ENCODE results near the gene SHD.

The SHD gene

DNA sequence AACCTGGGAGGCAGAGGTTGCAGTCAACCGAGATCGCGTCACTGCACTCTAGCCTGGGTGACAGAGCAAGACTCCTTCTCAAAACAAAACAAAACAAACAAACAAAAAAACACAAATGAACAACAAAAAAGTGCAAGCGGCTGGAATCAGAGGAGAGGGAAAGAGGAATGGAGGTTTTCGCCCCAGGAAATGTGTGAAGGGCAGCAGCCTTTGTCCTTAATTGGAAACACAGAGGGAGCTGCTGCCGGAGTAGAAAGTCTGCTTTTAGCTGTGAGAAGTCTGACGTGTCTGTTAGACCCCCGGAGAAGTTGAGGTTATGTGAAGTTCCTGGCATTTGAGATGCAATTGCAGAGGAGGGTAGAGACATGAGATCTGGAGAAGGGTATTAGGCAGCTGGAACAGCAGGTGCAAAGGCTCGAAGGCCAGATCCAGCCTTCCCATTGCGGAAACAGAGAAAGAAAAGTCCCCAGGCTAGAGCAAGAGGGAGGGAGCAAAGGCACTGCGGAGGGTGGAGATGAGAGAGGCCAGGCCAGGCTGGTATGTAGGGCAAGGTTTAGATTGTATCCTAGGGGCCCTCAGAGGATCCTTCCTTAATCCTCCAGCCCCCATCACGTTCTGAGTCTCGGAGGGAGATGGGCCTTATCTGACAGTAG is 22.6 kb downstream of the SHD start:
- DNase-seq: no peak

DNA sequence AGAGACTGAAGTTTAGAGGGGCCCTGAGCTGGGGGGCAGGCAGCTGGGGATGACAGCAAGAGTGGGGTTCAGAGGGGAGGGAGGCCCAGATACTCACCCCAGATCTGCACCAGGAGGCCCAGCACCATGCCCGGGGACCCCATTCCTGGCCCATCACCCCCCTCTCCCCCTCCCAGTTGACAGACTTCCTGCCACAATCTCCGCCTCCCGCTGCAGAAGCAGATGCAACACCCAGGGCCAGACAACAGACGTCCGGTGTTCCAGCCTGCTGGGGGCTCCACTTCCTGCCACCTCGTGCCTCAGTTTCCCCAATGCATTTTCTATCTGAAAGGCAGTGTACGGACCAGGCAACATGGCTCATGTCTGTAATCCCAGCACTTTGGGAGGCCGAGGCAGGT is 23.2 kb downstream of the SHD start, which contains the start of gene TMIGD2:
Gene TMIGD2 (minus strand): TSS at position 147 of the 398 bp plus-strand sequence. CDS start 4 bp downstream, at position 143.
- no peak for DNase-seq

DNA sequence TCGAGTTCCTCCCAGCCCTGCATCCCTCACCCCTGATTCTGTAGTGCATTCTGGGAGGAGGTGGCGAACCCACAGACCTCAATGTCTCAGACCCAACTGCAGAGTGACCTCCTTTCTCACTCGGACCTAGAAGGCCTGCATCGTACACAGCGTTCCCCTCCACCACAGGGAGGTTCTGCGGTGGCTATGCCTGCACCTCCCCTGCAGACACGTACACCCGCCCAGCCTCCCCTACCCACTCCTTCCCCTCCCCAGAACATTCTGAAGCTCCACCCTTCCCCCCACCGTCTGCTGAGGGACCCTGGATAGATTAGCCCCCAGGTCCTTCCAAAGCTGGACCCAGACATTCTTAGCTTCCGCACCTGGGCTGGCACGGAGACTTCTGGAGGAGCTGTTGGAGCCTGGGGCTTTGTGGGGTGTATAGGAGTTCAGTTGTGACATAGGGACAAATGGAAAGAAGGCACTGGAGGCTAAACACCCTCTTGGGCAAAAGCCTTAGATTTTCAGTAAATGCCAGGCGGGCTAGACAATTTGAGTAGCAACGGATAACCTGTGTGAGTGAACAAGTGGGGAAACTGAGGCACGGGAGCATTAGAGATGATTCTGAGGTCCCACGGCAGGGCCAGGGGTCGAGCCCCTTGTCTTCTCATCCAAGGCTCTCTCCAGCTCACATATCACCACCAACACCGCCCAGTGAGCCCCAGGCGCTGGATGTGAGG is 24.9 kb downstream of the SHD start:
- DNase-seq: no peak

DNA sequence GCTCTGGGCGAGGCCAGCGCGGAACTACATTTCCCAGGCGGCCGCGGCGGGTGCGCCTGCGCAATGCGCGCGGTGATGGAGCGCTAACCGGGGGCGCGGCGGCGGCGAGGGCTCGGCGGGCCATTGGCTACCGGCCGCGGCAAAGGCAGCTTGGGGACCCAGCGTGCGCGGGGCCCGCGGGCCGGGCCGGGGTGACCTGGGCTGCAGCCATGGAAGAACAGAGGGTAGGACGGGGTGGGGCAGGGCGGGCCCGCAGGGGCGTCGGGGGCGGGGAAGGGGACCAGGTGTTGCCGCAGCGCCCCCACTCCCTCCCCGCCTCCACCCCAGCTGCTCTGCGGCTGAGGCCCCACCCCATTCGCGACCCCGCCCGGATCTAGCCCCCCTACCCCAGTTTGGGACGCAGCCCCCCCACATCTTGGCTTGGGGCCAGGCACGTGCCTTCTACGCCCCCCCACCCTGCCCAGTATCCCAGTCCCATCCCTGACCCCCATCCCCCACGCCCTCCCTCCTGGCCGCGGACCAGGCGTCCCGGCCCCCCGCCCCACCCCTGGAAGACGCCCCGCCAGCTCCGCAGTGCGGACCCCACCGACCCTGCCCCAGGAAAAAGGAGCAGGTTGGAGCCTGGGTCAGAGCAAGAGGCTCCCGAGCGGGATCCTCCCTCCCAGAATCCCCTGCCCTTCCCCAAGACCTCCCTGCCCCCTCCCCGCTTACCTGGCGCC is 25.6 kb downstream of the SHD start, which contains the start of gene FSD1:
Gene FSD1 (plus strand): TSS at position 61 of the 719 bp plus-strand sequence. CDS start 149 bp downstream, at position 210.
- peak; percentile 70 to 86 (median 85) for DNase-seq

DNA sequence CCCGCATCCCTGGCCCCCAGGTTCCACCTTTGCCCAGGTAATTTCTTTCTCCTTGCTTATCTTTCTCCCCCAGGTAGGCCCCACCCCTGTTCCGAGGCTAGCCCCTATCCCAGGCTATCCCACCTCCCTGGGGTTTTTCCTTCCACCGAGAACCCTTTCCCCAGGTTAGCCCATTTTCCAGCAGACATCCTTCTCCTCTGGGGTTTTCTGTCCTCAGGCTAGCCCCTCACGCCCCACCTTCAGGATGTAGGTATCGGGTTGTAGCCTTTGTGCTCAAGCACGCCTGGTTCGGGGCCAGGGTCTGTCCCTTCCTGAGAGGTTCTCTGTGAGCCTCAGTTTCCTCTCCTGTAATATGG is 26.2 kb downstream of the SHD start:
- DNase-seq: no peak

DNA sequence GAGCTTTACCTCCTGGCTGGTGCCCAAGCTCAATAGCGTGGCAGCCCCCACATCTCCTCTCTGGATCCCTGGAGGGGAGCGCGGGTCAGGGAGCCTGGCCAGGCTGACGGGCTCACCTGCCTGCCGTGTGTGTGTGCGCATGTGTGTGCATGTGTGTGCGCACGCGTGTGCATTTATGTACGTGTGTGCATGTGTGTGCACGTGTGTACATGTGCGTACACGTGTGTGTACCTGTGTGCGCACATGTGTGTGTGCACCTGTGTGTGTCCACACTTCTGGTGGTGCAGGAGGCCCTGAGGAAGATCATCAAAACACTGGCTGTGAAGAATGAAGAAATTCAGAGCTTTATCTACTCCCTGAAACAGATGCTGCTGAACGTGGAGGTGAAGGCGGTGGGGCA is 26.6 kb downstream of the SHD start:
- no peak for DNase-seq

DNA sequence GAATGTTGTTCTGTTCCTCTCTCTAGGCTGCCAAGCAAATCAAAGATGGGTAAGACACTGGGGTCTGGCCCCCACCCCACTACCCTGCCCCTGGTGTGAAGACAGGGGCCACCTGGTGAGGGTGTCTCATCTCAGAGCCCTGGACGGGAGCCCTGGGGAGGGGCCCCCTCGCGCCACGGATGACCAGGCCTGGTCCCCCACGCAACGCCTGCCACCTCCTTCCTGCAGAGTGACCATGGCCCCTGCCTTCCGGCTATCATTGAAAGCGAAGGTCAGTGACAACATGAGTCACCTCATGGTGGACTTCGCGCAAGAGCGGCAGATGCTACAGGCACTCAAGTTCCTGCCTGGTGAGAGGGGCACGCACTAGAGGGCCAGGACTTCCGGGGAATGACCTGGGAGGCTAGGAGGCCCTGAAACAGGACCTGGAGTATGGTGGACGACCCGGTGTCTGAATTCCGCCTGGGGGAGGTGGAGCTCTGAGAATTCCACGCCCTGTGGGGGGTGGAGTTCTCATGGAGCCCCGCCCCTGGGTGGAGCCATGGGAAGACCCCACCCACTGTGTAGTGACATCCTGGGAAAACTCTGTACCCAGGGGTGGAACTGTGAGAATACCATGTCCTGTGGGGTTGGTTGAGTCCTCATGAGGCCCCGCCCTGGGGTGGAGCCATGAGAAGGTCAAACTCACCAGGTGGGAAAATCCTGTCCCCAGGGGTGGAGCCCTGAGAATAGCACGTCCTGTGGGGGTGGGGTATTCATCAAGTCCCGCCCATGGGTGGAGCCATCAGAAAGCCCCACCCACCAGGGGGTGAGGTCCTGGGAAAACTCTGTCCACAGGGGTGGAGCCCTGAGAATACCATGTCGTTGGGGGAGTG is 31.4 kb downstream of the SHD start:
- DNase-seq: peak in 2 of 3 experiments; percentile 9 to 26

DNA sequence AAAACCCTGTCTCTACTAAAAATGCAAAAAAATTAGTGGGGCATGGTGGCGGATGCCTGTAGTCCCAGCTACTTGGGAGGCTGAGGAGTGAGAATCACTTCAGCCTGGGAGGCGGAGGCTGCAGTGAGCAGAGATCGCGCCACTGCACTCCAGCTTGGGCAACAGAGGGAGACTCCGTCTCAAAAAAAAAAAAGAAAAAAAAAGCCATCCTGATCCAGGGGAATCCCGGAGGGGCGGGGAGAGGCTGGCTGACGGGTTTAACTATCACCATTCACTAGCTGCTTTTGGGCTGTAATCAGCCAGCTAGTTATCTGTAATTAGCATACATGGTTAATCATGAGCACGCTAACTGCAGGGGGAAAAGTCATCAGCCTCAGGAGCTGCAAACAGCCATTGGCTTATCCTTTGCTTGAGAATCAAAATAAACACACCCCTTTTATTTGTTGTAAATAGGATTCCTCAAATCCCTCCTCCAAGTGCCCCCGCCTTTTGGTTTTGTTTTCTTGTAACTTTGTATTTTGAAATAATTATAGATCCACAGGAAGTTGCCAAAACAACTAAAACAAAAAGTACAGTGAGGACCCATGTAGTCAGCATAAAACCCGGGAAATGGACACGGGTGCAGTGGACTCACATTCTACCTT is 34.9 kb downstream of the SHD start:
- DNase-seq: no peak

DNA sequence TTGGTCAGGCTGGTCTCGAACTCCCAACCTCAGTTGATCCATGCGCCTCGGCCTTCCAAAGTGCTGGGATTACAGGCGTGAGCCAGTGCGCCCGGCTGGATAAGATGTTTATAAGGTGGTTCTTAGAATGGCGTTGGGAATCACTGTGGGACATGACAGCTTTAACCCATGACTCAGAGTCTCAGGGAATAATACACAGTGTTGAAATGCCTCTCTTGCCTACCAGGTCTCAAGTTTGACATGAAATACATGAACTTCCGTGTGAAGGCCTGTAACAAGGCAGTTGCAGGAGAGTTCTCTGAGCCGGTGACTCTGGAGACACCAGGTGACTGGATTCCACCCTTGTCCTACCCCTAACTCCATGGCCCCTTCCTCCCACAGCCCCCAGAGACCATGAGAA is 37.9 kb downstream of the SHD start:
- DNase-seq: no peak

DNA sequence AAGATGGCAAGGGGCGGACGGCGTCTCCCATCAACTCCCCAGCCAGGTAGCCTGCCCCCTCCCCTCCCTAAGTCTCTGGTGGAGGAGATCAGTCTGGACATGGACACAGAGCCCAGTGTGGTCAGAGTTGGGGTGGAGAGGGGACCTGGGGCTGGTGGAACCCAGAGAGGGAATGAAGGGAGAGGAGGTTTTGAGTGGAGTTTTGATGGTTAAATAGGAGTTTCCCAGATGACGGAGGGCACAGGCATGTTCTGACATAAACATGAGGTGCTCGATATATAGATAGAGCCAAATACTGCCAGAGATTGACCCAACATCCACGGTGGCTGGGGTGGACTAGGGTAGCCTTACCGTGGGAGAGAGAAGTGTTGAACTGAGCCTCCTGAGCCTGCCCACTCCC is 39.4 kb downstream of the SHD start:
- DNase-seq: no peak

DNA sequence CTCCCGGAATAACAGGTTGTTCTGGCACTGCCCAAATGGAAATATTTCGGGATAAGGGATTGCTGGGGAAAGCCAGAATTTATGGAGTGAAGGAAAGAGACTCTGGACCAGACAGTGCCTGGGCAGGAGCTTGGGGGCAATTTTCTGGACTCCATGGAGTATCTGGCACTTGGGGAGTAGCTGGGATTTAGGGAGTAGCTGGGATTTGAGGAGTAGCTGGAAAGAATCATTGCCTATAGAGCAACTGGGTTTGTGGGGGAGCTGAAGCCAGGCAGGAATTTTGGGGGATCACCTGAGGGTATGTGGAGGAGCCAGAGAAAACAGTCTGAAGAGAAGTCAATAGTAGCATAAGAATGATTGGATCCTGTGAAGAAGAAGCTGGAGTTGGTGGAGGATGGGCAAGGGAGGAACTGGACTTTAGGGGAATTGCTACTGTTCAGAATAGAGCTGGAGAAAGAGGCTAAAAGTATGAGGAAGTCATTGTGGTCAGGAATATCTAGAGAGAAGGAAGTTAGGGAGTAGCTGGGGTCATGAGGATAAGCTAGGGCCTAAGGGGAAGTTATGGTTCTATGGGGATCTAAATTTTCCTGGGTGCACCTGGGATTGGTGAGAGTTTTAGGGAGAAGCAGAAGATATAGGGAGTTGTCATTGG is 40.1 kb downstream of the SHD start:
- no peak for DNase-seq

DNA sequence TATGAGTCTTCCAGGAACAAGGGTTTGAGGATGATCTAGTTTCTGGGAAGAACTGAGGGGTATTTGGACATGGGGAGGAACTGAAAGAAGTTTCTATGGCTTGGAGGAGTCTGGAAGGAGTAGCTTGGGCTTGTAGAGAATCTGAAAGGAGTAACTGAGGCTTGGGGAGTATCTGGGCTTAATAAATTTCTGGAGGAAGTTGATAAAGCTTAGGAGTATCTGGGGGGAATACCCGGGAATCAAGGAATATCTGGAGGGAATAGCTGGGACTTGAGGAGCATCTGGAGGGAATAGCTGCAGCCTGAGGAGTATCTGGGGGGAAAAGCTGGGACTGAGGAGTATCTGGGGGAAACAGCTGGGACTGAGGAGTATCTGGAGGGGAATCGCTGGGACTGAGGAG is 41.4 kb downstream of the SHD start:
- no peak for DNase-seq

DNA sequence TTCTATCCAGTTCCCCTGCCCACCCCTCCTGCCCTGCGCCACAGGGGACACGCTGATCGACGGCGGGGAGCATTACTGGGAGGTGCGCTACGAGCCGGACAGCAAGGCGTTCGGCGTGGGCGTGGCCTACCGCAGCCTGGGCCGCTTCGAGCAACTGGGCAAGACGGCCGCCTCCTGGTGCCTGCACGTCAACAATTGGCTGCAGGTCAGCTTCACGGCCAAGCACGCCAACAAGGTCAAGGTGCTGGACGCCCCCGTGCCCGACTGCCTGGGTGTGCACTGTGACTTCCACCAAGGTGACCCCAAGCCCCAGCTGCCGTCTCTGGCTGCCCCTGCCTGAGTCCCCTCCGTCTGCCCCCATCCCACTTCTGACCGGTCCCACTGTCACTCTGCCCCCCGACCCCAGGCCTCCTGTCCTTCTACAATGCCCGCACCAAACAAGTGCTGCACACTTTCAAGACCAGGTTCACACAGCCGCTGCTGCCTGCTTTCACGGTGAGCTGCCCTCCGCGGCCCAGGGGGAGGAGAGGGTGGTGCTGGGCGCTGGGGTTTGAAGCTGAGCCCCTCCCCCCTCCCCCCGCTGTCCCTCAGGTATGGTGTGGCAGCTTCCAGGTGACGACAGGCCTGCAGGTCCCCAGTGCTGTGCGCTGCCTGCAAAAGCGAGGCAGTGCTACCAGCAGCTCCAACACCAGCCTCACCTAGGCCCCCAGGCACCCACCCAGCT is 44.0 kb downstream of the SHD start:
- no peak for DNase-seq

DNA sequence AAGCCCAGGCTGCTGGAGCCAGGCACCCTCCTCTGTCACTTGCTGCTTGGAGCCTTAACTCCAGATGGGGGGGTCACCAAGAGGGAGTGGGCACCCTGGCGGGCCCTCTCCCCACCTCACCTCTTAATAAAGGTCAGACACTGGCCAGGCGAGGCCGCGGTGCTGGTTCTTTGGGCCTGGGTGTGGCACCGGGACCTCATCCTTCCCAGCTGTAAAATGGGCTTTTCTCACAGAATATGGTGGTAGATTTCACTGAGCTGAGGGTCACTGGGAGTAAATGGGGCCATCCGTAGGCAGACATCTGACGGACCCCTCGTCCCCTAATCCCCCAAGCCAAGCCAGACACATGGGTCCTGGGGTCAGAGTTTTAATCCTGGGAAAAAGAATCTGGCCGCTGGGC is 44.6 kb downstream of the SHD start:
- no peak for DNase-seq

DNA sequence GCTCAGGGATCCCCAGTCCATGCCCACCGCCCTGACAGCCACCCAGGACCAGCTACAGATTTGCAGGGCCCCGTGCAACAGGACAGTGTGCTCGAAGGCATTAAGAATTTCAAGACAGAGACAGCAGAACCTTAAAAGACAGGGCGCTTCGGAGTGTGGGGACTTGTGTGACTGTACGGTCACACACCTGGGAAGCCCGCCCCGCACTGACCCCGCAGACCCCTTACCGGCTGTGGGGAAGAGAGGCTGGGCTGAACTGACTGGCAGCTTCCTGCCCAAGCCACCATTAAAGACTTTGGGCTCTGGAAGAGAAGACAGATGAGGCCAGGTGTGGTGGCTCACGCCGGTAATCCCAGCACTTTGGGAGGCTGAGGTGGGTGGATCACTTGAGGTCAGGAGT is 45.2 kb downstream of the SHD start:
- no peak for DNase-seq

DNA sequence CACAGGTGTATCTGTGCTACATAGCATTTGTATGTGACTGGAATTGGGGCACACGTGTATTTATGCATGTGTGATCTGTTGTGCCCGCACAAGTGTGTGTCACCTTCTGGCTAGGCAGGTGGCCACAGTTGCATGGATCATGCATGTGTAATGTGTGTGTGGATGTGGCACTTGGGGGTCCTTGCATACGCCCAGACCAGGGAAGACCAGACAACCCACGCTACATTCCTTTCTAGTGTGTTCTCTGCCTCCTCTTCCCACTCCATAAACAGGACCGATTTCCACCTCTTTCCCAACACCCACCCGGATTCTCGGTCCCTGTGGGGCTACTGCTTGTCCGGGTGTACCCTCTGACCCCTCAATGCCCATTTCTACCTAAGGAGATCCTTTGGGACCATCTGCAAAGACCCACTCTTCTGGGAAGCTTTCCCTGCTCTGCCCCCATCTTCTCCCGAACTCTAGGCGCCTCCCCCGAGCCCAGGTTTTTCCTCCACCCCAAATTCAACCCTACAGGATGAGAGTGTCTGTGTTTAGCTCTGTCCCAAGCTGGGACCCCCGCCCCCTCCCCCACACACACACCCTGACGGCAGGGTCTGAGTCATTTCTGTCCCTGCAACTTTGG is 47.3 kb downstream of the SHD start:
- DNase-seq: no peak

DNA sequence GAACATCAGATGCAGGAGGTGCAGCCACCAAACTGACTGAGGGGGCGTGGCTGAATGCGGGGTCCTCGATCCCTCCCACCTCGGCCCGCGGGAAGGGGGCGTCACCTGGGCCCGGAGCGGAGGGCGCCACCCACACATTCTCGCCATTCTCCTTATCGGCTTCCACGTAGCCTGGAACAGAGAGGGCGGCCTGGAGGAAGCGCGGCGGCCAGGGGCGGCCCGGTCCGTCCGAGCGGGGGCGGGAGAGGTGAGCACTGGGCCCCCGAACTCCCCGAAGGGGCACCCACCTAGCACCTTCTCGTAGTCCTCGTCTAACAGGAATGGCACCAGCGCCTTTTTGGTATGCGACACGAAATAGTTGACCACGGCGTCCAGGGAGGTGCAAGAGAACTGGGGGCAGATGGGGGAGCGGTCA is 47.8 kb downstream of the SHD start:
- DNase-seq: no peak

DNA sequence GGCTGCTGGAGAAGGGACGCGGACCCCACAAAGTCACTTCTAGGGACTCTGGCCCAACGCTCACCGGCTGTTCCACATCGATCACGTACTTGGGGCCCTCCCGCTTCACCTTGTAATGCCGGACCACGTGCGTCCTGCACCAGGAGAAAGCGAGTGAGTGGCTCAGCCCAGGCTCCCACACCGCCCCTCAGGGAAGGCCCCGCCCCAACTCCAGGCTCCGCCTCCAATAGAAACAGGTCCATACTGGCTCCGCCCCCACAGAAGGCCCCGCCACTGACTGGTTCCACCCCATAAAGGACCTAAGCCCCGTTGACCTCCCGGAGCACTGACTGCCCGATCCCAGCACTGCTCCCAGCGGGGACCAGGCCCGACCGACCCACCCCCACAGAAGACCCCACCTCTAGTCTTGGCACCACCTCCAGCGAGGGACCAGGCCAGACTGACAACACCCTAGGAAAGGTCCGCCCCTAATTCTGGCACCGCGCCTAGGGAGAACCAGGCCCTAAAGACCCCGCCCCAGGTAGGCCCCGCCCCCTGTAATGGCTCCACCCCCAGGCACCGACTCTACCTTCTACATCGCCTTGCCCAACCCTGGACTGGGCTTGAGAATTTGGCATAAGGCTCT is 48.3 kb downstream of the SHD start:
- peak in 1 of 3 experiments; percentile 62 for DNase-seq

DNA sequence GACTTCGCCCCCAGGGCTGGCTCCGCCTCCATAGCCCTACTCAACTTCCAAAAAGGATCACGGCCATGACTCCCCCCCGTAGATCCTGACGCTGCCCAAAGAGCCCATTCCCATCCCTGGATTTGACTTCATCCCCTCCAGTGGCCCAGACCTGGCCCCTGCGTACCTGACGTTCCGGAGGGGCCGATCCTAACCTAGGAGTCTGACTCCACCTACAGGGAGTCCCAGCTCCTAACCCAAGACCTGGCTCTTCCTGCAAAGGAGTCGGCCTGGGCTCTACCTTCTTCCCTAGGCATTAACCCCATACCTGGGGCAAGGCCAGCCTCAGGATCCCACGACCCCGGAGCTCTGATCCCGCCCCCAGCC is 48.8 kb downstream of the SHD start:
- DNase-seq: no peak

Measured in NCI-H1417 (cell line).